Progenitor cell of endocrine pancreas (in vitro differentiated cells): ENCODE measurements around the gene CRELD2. TPM values are rescaled to one million over a fixed set of nuclear protein-coding genes. Genes with fewer than 3 reads are reported as not detected.
A peak's percentile ranks its signal among the peaks of the same experiment; 100 is the strongest.

Source experiments
- DNase-seq: peaks from one replicate; pipeline ENCODE4 v3.0.0; 2021; ENCODE audit warnings: low spot score; ENCODE audit not compliant: unreplicated experiment
- H3K27ac Mint-ChIP-seq: 2 replicates; pipeline ENCODE4 v1.8.0; 2021; ENCODE audit warnings: mild to moderate bottlenecking, moderate library complexity, mixed read lengths
- H3K27me3 Mint-ChIP-seq: 2 replicates; pipeline ENCODE4 v1.8.0; 2021; ENCODE audit warnings: mixed read lengths
- H3K36me3 Mint-ChIP-seq: 2 replicates; pipeline ENCODE4 v1.8.0; 2022; ENCODE audit warnings: mixed read lengths; ENCODE audit not compliant: insufficient read depth
- H3K4me1 Mint-ChIP-seq: 2 replicates; pipeline ENCODE4 v1.8.0; 2021; ENCODE audit warnings: low read depth, mixed read lengths
- H3K4me3 Mint-ChIP-seq: 2 replicates; pipeline ENCODE4 v1.8.0; 2021; ENCODE audit warnings: low read depth, mild to moderate bottlenecking, moderate library complexity, mixed read lengths
- H3K9me3 Mint-ChIP-seq: 2 replicates; pipeline ENCODE4 v1.8.0; 2021; ENCODE audit warnings: low read depth, mixed read lengths
- CTCF ChIP-seq: fragments of 200-600 bp; sonication (generic); IDR thresholded peaks from one replicate; pipeline ENCODE4 v1.5.0; 2021; ENCODE audit warnings: antibody characterized with exemption, mild to moderate bottlenecking; ENCODE audit not compliant: unreplicated experiment
- total RNA-seq: library from RNA; stranded (reverse); gene quantifications from 2 replicates; pipeline ENCODE4 v1.2.1, GENCODE V29; 2021

CRELD2 gene
- total RNA-seq, 1 donor from 2014 or later: 42.2 TPM

GRCh38 chr22:49958931-49959781 lies 40.7 kb downstream of the CRELD2 start:
- Mint-ChIP-seq H3K4me1 (no peaks in the 10 kb centered on the region), H3K27me3 (no peaks in the 10 kb centered on the region), H3K9me3 (no peaks in the 10 kb centered on the region), H3K36me3 (peaks cover 2% of the 10 kb centered on the region), H3K4me3 (peak overlapping the region; percentile 64), H3K27ac (no peak overlapping the region)
- no peak for TF ChIP-seq CTCF
- no peak for DNase-seq

- Mint-ChIP-seq H3K27me3 (no peaks in the 10 kb centered on the region), H3K9me3 (no peaks in the 10 kb centered on the region), H3K4me1 (no peaks in the 10 kb centered on the region), H3K36me3 (peaks cover 2% of the 10 kb centered on the region), H3K4me3 (peak overlapping the region; percentile 64), H3K27ac (no peak overlapping the region)
- no peak for TF ChIP-seq CTCF
- no peak for DNase-seq
Measured at GRCh38 chr22:49959782-49960158, 41.3 kb downstream of the CRELD2 start.

- Mint-ChIP-seq H3K27ac (peak within 1 kb of the TSS; percentile 86), H3K27me3 (no peaks in the 10 kb centered on the region), H3K9me3 (no peaks in the 10 kb centered on the region), H3K36me3 (peaks cover 2% of the 10 kb centered on the region), H3K4me3 (peak within 1 kb of the TSS; percentile 80), H3K4me1 (no peaks in the 10 kb centered on the region)
- peak; percentile 87 for DNase-seq
- TF ChIP-seq CTCF: no peak
Measured at GRCh38 chr22:49960159-49961004, 41.9 kb downstream of the CRELD2 start, which contains the start of gene PIM3. PIM3 (plus strand) TSS chr22:49960772; CDS start chr22:49960948, 176 bp downstream.

GRCh38 chr22:49961005-49961600 lies 42.7 kb downstream of the CRELD2 start:
- Mint-ChIP-seq H3K9me3 (no peaks in the 10 kb centered on the region), H3K36me3 (peaks cover 2% of the 10 kb centered on the region), H3K27me3 (no peaks in the 10 kb centered on the region), H3K4me1 (no peaks in the 10 kb centered on the region), H3K4me3 (peak overlapping the region; percentile 80), H3K27ac (peak overlapping the region; percentile 86)
- DNase-seq: no peak
- TF ChIP-seq CTCF: no peak

GRCh38 chr22:49961601-49962011 lies 43.2 kb downstream of the CRELD2 start:
- Mint-ChIP-seq H3K4me1 (no peaks in the 10 kb centered on the region), H3K27me3 (no peaks in the 10 kb centered on the region), H3K4me3 (peak overlapping the region; percentile 80), H3K27ac (peak overlapping the region; percentile 86), H3K36me3 (peaks cover 2% of the 10 kb centered on the region), H3K9me3 (no peaks in the 10 kb centered on the region)
- no peak for TF ChIP-seq CTCF
- no peak for DNase-seq
